GM12873 (cell line): ENCODE data around the gene UBR4.

ENCODE experiments used
- TF ChIP-seq, protein P1 (sequence below): IDR thresholded peaks from 2 replicates; pipeline ENCODE4 v1.5.1; 2012; ENCODE audit warnings: low read depth, mild to moderate bottlenecking, moderate library complexity, low read length, control low read depth; ENCODE audit not compliant: insufficient read depth; ENCODE audit errors: missing control alignments

UBR4 gene

DNA sequence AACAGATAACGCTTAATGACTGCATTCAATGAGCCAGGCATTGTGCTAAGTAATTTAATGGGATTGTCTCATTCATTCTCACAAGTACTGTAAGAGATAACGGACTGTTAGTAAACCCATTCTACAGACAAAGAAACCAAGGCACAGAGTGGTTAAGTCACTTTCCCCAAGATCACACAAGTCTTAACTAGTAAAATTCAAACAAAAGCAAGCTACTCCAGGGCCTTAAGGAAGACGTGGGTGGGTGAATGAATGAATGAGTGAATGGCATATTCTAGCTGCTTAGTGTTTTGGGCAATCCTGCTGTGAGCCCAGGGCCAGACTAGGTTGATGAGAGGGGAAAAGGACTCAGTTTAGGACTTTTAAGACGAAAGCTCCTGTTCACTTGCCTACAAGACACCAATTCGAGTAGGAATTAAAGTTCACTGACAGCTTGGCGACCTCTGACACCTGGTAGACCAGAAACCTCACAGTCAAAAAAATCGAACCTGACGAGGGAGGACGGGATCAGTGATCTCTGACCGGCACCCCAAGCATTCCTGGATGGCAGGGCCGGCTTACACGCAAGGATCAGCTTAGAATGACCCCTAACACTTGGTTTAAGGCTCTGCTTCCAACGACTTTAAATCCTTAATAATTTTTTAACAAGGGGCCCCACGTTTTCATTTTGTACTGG lies 40.7 kb upstream of the UBR4 start:
- TF ChIP-seq, protein P1, sequence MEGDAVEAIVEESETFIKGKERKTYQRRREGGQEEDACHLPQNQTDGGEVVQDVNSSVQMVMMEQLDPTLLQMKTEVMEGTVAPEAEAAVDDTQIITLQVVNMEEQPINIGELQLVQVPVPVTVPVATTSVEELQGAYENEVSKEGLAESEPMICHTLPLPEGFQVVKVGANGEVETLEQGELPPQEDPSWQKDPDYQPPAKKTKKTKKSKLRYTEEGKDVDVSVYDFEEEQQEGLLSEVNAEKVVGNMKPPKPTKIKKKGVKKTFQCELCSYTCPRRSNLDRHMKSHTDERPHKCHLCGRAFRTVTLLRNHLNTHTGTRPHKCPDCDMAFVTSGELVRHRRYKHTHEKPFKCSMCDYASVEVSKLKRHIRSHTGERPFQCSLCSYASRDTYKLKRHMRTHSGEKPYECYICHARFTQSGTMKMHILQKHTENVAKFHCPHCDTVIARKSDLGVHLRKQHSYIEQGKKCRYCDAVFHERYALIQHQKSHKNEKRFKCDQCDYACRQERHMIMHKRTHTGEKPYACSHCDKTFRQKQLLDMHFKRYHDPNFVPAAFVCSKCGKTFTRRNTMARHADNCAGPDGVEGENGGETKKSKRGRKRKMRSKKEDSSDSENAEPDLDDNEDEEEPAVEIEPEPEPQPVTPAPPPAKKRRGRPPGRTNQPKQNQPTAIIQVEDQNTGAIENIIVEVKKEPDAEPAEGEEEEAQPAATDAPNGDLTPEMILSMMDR = no peak

DNA sequence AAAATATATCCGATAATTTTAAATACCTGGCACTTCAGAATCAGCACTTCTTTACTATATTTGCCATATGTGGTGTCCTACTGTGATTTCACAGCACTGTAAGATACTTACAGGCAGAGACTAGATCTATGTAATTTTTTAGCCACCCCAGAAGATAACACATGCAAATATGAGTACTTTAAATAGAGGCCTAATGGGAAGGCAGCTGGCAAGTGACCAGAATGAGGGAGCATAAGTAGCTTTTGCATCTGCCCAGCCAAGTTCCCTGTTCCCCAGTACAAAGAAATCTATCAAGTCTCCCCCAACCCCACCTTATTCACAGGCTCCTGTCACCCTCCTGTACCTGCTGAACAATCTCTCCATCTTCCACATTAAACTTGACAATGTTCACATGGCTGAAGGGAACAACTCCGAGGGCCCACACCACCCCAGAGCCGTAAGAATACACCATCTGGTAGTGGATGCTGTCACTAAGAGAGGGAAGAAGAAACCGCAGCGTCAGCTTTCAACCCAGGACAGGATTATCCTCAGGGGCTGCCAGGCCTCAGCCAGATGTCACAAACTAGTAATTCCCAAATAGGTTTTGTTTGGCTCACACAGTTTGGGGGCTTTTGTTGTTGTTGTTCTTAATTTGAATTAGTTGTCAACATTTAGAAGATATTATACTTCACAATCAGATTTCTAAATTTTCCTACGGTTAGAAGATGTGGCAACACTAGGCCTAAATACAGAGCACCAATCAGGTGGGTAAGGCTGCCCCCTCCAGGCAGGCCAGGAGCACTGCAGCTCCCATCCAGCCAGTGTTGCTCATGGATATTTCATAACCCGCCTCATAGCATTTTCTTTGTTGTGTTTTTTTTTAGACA lies 30.8 kb upstream of the UBR4 start:
- TF ChIP-seq, protein P1 = peak; percentile 94

DNA sequence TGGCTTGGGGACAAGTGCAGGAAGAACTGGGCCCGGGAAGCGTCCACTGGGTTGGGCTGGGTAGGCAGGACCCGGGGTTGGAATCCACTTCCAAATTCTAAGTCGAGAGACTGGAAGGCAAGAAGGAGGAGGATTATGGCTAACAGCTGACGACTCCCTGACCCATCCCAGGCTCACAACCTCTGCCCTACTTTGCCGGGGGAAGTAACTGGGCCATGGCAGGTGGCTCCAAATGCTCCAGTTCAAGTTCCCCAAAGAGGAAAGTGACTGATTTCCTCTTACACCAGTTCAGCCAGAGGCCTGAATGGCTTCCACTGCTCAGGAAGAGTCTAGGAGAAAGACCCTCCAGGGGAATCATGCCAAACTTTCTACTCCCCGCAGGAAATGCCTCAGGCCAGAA lies 29.8 kb upstream of the UBR4 start:
- TF ChIP-seq, protein P1 = no peak

DNA sequence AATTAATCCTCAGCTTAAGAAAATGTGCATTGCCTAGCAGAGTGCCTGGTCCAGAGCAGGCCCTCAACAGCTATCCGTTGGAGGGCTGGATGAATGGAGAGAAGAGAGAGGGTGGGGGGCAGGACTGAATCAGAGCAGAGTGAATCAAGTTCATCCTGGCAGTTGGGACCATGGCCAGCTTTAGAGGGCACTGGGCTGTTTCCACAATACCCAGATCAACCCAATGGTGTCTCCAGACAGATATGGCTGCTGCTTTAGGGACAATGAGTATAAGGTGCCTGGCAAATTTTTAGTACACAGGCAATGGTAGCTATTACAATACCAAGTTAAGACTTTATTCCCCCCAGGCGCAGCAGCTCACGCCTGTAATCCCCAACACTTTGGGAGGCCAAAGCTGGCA lies 24.2 kb upstream of the UBR4 start:
- TF ChIP-seq, protein P1 = no peak

DNA sequence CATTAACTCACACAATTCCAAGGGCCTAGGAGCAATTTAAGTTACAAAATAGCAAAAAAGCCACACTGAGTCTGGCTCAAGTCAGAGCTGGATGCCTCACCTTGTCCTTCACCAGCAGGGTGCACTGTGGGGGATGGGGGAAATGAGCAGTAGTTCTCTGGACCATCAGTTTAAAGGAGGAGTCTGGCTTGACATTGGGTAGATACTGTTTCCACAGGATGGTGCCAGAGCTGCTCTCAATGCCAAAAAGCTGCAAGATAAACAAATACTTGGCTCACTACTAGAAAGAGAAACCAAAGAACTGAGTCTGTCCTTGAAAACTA lies 22.4 kb upstream of the UBR4 start:
- TF ChIP-seq, protein P1 = no peak

DNA sequence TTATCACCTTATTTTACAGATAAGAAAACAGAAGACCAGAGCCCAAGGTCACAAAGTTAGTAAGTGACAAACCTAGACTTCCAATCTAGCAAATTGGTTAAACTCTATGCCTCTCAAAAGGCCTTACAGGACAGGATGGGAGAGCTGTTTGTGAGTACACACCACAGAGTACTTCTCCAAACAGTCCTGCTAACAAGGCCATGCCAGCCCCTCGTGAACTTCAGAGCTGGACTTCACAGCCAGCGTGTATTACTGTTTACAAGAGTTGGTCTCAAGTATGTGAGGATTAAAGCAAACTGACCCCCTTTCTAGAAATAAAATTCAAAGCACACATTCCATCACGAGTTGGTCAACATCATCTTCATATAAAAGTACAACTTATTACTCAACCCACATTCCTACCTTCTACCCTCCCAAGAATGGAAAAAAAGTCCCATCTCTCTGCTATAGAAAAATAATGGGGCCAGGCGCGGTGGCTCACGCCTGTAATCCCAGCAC lies 19.8 kb upstream of the UBR4 start:
- TF ChIP-seq, protein P1 = no peak

DNA sequence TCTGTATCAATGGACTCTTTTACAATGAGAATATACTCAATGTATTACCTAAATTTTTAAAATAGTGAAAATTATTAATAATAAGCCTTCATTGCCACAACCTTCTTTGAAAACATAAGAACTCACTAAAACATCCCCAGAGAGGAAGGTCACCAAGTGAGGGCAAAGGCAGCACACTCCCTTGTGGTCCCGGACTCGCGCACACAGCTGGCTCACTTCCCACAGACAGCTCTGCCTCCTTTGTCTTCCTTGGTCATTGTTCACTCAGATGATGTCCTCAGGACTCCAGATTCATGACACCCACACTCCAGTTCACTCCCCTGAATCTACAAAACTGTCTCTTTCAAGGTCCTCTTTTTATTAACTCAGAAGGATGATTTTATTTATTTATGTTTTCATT lies 19.2 kb upstream of the UBR4 start:
- TF ChIP-seq, protein P1 = no peak
